Transverse colon (tissue), 4 donors: Measurements from ENCODE around the gene RPS15. TPM values are rescaled to one million over a fixed set of nuclear protein-coding genes. Genes with fewer than 3 reads are reported as not detected.

Experiments
- DNase-seq: peaks from one replicate; pipeline ENCODE4 v3.0.0-alpha.2; 2019
- H3K27ac ChIP-seq, 4 donors: fragments of 200-600 bp; sonication (generic); 2 replicates each; pipeline ENCODE4 v1.5.1; 2016 to 2018; ENCODE audit warnings: inconsistent platforms in 4 of 4
- H3K27me3 ChIP-seq: fragments of 200-600 bp; sonication (generic); 2 replicates; pipeline ENCODE4 v1.5.1; 2017; ENCODE audit warnings: inconsistent platforms
- H3K36me3 ChIP-seq, 4 donors: fragments of 200-600 bp; sonication (generic); 2 replicates each; pipeline ENCODE4 v1.5.1; 2017 to 2019; ENCODE audit warnings: inconsistent platforms in 4 of 4
- H3K4me1 ChIP-seq, 4 donors: fragments of 200-600 bp; sonication (generic); 2 replicates each; pipeline ENCODE4 v1.5.1; 2017 to 2020; ENCODE audit warnings: inconsistent platforms in 4 of 4
- H3K4me3 ChIP-seq, 4 donors: fragments of 200-600 bp; sonication (generic); 1 replicate in 1 of 4; 2 replicates in 3 of 4; pipeline versions ENCODE4 v1.5.1 to v1.6.1; 2017 to 2019; ENCODE audit warnings: inconsistent platforms in 4 of 4
- H3K9me3 ChIP-seq, 2 donors: fragments of 200-600 bp; sonication (generic); 2 replicates each; pipeline ENCODE4 v1.5.1; 2017 to 2019; ENCODE audit warnings: inconsistent platforms in 2 of 2
- CTCF ChIP-seq, 5 experiments: fragments of 200-600 bp in 3 of 5; fragments of 450-650 bp in 2 of 5; sonication (generic) in 3 of 5; IDR thresholded peaks; 1 replicate in 2 of 5; 2 replicates in 3 of 5; pipeline ENCODE4 v1.5.1; 2016 to 2017; ENCODE audit warnings: antibody characterized with exemption in 5 of 5, inconsistent platforms in 3 of 5, mild to moderate bottlenecking in 2 of 5, moderate library complexity in 1 of 5
- EP300 ChIP-seq: sonication (generic); formaldehyde crosslinking; IDR thresholded peaks from one replicate; pipeline ENCODE4 v1.6.1; 2017; ENCODE audit warnings: antibody characterized with exemption, low read depth
- POLR2A ChIP-seq: fragments of 450-650 bp; IDR thresholded peaks from one replicate; pipeline ENCODE4 v1.6.1; 2016; ENCODE audit warnings: antibody characterized with exemption, mild to moderate bottlenecking, moderate library complexity
- POLR2AphosphoS5 ChIP-seq, 3 donors: sonication (generic); formaldehyde crosslinking; IDR thresholded peaks; one replicate each; pipeline ENCODE4 v1.6.1; 2016; ENCODE audit warnings: antibody characterized with exemption in 3 of 3
- WGBS, 2 donors: methylation state at CpG; one replicate each; pipeline ENCODE4 v1.1.5; 2018; ENCODE audit warnings: low coverage in 1 of 2; 5-methylcytosine and 5-hydroxymethylcytosine counted together
- in situ Hi-C, 4 donors: fragments of 200-750 bp; cut with MboI; loops; one replicate each; pipeline versions ENCODE4 v1.15.0 to v1.15.1; 2017; ENCODE audit warnings: low sequenced_read_pairs in 3 of 4, low pct_ligation_motif_present in 1 of 4, low pct_unique_long_range_greater_than_20kb in 1 of 4
- intact Hi-C: fragments of 100-400 bp; cut with DNase I; formaldehyde crosslinking; loops from one replicate; pipeline ENCODE4 v1.15.1; 2023; ENCODE audit warnings: low total_unique reads
- total RNA-seq, 4 donors: library from RNA; depleted of rRNA; stranded (reverse); fragments of >200 nt; gene quantifications; one replicate each; pipeline ENCODE4 v1.1.0, GENCODE V29; 2016

The RPS15 gene
- total RNA-seq, 4 donors from 2014 or later: 1,367 to 2,740 (median 2,511) TPM

- TF ChIP-seq CTCF (IDR thresholded peaks at IDR 0.05) (peak in 1 of 5 experiments; percentile 20), POLR2A (peak; percentile 20), POLR2AphosphoS5 (IDR thresholded peaks at IDR 0.05) (no peak)
- 22% methylated on average over 42 of the region's 48 CpGs; no CpG with 5 or more reads in 1 of the 2 donors for WGBS, 2 donors
- Histone ChIP-seq H3K4me1 (peaks cover 4 to 27% (median 20%) of the 10 kb centered on the region in 4 donors), H3K4me3 (no peak overlapping the region), H3K27me3 (peaks cover 76% of the 10 kb centered on the region), H3K9me3 (no peaks in the 10 kb centered on the region), H3K27ac (no peak overlapping the region), H3K36me3 (no peaks in the 10 kb centered on the region)
- DNase-seq: no peak
- in situ Hi-C loops: no loop called here
- intact Hi-C loops: no loop called here
Observed at GRCh38 chr19:1457031-1457739, 19.0 kb downstream of the RPS15 start.

- intact Hi-C loops: no loop called here
- Histone ChIP-seq H3K27ac (no peak overlapping the region), H3K36me3 (no peaks in the 10 kb centered on the region), H3K9me3 (no peaks in the 10 kb centered on the region), H3K27me3 (peaks cover 69% of the 10 kb centered on the region), H3K4me1 (peaks cover 4 to 27% (median 20%) of the 10 kb centered on the region in 4 donors), H3K4me3 (no peak overlapping the region)
- in situ Hi-C loops: no loop called here
- TF ChIP-seq POLR2A: no peak
- no peak for TF ChIP-seq EP300
- no peak for TF ChIP-seq CTCF (IDR thresholded peaks at IDR 0.05)
- TF ChIP-seq POLR2AphosphoS5 (IDR thresholded peaks at IDR 0.05): no peak
- 77% methylated on average over 16 of the region's 16 CpGs; no CpG with 5 or more reads in 1 of the 2 donors for WGBS, 2 donors
- DNase-seq: no peak
Observed at GRCh38 chr19:1457892-1458291, 19.7 kb downstream of the RPS15 start.

- TF ChIP-seq POLR2AphosphoS5 (IDR thresholded peaks at IDR 0.05) (no peak), CTCF (IDR thresholded peaks at IDR 0.05) (no peak), POLR2A (no peak), EP300 (no peak)
- H3K4me1 ChIP-seq: peaks cover 4 to 20% (median 18%) of the 10 kb centered on the region in 4 donors
- no peak overlapping the region for H3K4me3 ChIP-seq
- H3K27ac ChIP-seq: no peak overlapping the region
- intact Hi-C loops: no loop called here
- H3K9me3 ChIP-seq: no peaks in the 10 kb centered on the region
- H3K27me3 ChIP-seq: peaks cover 59% of the 10 kb centered on the region
- DNase-seq: no peak
- 40 to 73% methylated on average over 1 to 9 of the region's 9 CpGs for WGBS, 2 donors
- H3K36me3 ChIP-seq: no peaks in the 10 kb centered on the region
- in situ Hi-C loops: no loop called here
Observed at GRCh38 chr19:1459479-1459878, 21.3 kb downstream of the RPS15 start.

GRCh38 chr19:1460033-1460995 is 22.1 kb downstream of the RPS15 start:
- whole genome bisulfite sequencing, 2 donors: 90% methylated on average over 33 of the region's 36 CpGs; no CpG with 5 or more reads in 1 of the 2 donors
- TF ChIP-seq EP300 (no peak), POLR2AphosphoS5 (IDR thresholded peaks at IDR 0.05) (no peak), POLR2A (no peak), CTCF (IDR thresholded peaks at IDR 0.05) (no peak)
- H3K9me3 ChIP-seq: no peaks in the 10 kb centered on the region
- no peak overlapping the region for H3K27ac ChIP-seq
- in situ Hi-C loops: no loop called here
- peaks cover 1 to 17% (median 13%) of the 10 kb centered on the region in 4 donors for H3K4me1 ChIP-seq
- H3K4me3 ChIP-seq: no peak overlapping the region
- no peaks in the 10 kb centered on the region for H3K36me3 ChIP-seq
- intact Hi-C loops: no loop called here
- peaks cover 56% of the 10 kb centered on the region for H3K27me3 ChIP-seq
- no peak for DNase-seq
